ENCODE data around the gene WSCD1.

WSCD1 gene

DNA sequence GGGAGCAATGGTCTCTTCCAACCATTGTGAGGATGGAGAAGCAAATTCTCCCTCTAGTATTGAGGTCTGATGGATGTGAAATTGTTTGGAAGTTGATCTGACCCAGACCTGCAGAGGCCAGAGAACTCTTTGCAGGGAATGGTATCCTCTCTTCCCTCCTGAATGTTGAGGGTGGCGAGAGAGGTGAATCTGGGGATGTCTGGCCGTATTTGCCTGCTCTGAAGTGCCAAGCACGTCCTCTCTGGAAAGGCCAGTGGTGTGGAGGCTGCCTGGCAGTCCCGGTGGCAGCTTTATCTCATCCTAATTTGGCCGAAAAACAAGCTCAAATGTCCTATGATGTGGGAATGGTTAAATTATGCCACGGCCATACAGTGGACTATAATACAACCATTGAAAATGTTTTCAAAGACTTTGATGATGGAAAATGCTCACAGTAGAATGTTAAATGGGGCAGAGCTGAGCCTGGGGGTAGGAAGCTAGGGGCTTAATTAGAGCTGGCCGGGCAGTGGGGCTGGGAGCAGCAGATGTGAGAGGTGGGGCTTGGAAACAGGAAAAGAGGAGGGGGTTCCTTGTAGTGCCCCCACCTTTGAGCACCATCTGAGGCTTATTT is 30.8 kb downstream of the WSCD1 start:
- no peak overlapping the region for H3K4me3 ChIP-seq (ENCODE audit: low read depth, low read length)
- TF ChIP-seq, protein P1, sequence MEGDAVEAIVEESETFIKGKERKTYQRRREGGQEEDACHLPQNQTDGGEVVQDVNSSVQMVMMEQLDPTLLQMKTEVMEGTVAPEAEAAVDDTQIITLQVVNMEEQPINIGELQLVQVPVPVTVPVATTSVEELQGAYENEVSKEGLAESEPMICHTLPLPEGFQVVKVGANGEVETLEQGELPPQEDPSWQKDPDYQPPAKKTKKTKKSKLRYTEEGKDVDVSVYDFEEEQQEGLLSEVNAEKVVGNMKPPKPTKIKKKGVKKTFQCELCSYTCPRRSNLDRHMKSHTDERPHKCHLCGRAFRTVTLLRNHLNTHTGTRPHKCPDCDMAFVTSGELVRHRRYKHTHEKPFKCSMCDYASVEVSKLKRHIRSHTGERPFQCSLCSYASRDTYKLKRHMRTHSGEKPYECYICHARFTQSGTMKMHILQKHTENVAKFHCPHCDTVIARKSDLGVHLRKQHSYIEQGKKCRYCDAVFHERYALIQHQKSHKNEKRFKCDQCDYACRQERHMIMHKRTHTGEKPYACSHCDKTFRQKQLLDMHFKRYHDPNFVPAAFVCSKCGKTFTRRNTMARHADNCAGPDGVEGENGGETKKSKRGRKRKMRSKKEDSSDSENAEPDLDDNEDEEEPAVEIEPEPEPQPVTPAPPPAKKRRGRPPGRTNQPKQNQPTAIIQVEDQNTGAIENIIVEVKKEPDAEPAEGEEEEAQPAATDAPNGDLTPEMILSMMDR (IDR thresholded peaks at IDR 0.05; ENCODE audit: insufficient read depth, low read depth, low read length, missing control alignments): no peak
- DNase-seq (ENCODE audit: low read depth): no peak

DNA sequence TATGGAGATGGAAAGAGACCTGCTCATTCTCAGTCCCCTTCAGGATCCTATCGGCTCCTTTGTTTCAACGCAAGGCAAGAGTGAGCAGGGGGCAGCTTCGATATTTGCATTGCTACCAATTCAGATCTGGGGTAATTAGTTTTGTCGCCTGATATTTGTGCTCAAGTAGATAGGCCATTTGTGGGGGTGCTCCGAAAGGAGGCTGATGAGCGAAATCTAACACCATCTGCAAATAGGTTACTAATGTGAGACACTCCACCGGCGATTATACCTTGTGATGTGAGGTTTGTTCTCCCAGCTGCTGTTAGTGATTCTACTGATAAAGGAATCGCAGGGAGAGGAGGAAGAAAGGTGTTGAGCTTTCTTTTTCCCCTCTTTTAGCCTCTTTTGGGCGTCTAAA is 31.5 kb downstream of the WSCD1 start:
- DNase-seq (ENCODE audit: low read depth): no peak
- TF ChIP-seq, protein P1 (IDR thresholded peaks at IDR 0.05; ENCODE audit: insufficient read depth, low read depth, low read length, missing control alignments): no peak
- no peak overlapping the region for H3K4me3 ChIP-seq (ENCODE audit: low read depth, low read length)

DNA sequence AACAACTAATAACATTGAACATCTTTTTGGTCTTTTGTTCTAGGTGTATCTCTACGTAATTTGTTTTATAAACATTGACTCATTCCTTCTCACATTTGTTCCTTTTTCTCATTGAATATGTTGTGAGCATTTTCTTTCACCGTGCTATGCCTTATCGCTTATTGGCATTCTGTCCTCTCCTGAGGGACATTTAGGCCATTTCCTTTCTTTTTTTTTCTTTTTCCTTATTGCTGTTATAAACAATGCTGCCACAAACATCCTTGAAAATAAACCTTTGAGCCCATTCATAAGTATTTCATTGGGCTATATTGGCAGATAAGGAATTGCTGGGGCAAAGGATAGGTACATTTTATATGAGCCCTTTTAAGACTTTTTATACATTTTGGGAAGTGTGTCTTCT is 32.4 kb downstream of the WSCD1 start:
- TF ChIP-seq, protein P1 (IDR thresholded peaks at IDR 0.05; ENCODE audit: insufficient read depth, low read depth, low read length, missing control alignments): no peak
- no peak overlapping the region for H3K4me3 ChIP-seq (ENCODE audit: low read depth, low read length)
- no peak for DNase-seq (ENCODE audit: low read depth)

DNA sequence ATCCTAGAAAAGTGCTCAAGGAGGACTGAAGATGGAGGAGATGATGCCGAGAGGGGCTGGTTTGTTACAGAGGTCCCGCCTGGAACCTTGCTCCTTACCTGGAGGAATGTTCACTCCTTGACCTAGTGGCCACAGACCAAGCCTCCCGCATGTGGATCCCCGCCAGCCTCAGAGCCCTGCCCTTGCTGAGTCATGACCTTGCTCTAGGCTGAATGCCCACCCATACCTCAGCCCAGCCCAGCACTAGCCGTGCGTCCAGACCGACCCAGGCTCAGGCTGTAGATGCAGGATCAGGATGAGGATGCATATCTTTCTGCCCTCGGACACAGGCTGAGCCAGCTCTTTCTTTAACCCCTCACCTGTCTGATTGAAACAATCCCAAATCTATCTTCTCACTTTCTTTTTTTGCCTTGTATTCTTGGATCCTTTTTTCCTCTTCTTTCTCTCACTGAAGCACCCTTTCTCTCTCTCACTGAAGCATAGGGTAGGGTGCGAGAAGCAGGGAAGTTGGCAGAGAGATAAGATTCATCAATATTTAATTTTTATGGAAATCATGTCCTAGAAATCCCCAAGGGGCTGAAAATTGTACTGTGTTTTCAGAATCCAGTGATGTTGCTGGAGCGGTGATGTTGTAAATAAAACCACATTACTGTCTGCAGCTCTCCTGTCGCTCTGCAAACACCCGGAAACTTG is 34.9 kb downstream of the WSCD1 start:
- no peak overlapping the region for H3K4me3 ChIP-seq (ENCODE audit: low read depth, low read length)
- no peak for DNase-seq (ENCODE audit: low read depth)
- TF ChIP-seq, protein P1 (IDR thresholded peaks at IDR 0.05; ENCODE audit: insufficient read depth, low read depth, low read length, missing control alignments): no peak

DNA sequence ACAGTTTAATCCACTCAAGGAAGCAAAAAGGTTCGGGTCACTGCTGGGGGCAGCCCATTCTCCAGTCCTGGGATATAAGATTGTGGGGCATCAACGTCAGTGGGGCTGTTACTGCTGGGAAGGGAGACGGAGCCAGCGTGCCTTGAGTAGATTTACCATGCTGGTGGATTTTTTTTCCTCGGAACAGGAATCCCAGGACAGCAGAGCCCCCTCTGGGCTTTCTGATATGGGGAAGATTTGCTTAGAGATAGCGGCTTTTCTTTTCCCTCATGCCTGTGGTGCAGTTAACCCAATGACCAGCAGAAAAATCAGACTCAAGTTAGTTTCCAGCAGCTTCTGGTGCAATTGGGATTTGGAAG is 35.4 kb downstream of the WSCD1 start:
- TF ChIP-seq, protein P1 (IDR thresholded peaks at IDR 0.05; ENCODE audit: insufficient read depth, low read depth, low read length, missing control alignments): no peak
- H3K4me3 ChIP-seq (ENCODE audit: low read depth, low read length): no peak overlapping the region
- no peak for DNase-seq (ENCODE audit: low read depth)

DNA sequence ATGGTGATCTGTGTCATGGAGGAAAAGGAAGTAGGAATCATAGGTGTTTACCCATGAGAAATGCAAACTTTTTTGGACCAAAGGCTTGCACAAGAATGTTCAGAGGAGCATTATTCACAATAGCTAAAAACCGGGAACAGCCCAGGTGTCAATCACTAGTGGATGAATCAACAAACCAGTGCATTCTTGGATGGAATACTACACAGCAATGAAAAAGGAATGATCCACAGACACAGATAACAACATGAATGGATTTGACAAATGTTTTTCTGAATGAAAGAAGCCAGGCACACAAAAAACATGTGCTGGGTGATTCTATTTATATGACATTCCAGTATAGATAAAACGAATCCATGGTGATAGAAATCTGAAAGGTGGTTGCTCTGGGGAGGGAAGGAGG is 36.0 kb downstream of the WSCD1 start:
- no peak for DNase-seq (ENCODE audit: low read depth)
- TF ChIP-seq, protein P1 (IDR thresholded peaks at IDR 0.05; ENCODE audit: insufficient read depth, low read depth, low read length, missing control alignments): no peak
- H3K4me3 ChIP-seq (ENCODE audit: low read depth, low read length): no peak overlapping the region

DNA sequence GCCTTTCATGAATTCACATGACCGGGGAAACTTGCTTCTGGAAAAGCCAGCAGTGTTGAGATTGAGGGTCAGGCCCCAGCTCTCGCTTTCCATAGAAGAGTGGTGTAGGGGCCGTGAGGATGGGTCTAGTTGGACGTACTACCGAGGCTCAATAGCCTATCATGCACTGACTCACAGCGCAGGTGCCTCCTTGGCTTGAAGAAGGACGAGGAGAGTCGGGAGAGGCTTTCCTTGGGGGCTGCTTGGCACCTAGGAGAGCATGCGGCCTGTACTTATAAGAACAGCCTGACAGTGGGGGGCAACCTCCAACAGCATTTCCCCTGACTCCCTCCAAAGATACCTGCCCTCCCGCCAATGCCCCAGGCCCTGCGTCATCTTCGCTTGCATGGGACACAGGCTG is 37.6 kb downstream of the WSCD1 start:
- TF ChIP-seq, protein P1 (IDR thresholded peaks at IDR 0.05; ENCODE audit: insufficient read depth, low read depth, low read length, missing control alignments): no peak
- no peak overlapping the region for H3K4me3 ChIP-seq (ENCODE audit: low read depth, low read length)
- DNase-seq (ENCODE audit: low read depth): no peak
